VCaP (cell line): ENCODE measurements around the gene SAP30L.

Experiments
- H3K27ac ChIP-seq: fragments of 450-650 bp; 2 replicates; pipeline ENCODE4 v1.5.1; 2017
- CTCF ChIP-seq: fragments of 450-650 bp; conservative IDR thresholded peaks from 2 replicates; pipeline ENCODE4 v1.5.1; 2017; ENCODE audit warnings: mild to moderate bottlenecking, moderate library complexity

Gene SAP30L

GRCh38 chr5:154464438-154464837 is 18.6 kb downstream of the SAP30L start:
- TF ChIP-seq CTCF = no peak
- H3K27ac ChIP-seq = peak overlapping the region; percentile 48

GRCh38 chr5:154465169-154465568 is 19.4 kb downstream of the SAP30L start:
- peak overlapping the region; percentile 48; the same call in 1 of the 2 replicates for H3K27ac ChIP-seq
- no peak for TF ChIP-seq CTCF

GRCh38 chr5:154466147-154466546 is 20.4 kb downstream of the SAP30L start:
- TF ChIP-seq CTCF = no peak
- no peak overlapping the region for H3K27ac ChIP-seq

- no peak for TF ChIP-seq CTCF
- no peak overlapping the region for H3K27ac ChIP-seq
Measured at GRCh38 chr5:154466671-154467070, 20.9 kb downstream of the SAP30L start.

- TF ChIP-seq CTCF = peak; percentile 93
- H3K27ac ChIP-seq = no peak overlapping the region
Measured at GRCh38 chr5:154467655-154468354, 22.0 kb downstream of the SAP30L start.

GRCh38 chr5:154470137-154470536 is 24.3 kb downstream of the SAP30L start:
- no peak overlapping the region; the same call in 1 of the 2 replicates for H3K27ac ChIP-seq
- no peak for TF ChIP-seq CTCF

GRCh38 chr5:154470947-154471870 is 25.4 kb downstream of the SAP30L start:
- no peak for TF ChIP-seq CTCF
- H3K27ac ChIP-seq = no peak overlapping the region; the same call in 1 of the 2 replicates
